GM13977 (cell line): Measurements from ENCODE around the gene DNAJC21.

Experiments used
- DNase-seq: peaks from one replicate; pipeline ENCODE4 v3.0.0; 2012; ENCODE audit warnings: low spot score
- in situ Hi-C: fragments of 300-500 bp; cut with MboI; formaldehyde crosslinking; loops from one replicate; pipeline ENCODE4 v1.12.0; 2022; ENCODE audit warnings: low sequenced_read_pairs, low pct_unique_long_range_greater_than_20kb, mixed read lengths, inconsistent platforms; ENCODE audit not compliant: unreplicated experiment
- TF ChIP-seq, protein P1 (sequence below): IDR thresholded peaks from 2 replicates; pipeline ENCODE4 v1.5.1; 2012; ENCODE audit warnings: mild to moderate bottlenecking, control low read depth; ENCODE audit not compliant: insufficient read depth; ENCODE audit errors: extremely low read depth, missing control alignments

DNAJC21 gene

DNA sequence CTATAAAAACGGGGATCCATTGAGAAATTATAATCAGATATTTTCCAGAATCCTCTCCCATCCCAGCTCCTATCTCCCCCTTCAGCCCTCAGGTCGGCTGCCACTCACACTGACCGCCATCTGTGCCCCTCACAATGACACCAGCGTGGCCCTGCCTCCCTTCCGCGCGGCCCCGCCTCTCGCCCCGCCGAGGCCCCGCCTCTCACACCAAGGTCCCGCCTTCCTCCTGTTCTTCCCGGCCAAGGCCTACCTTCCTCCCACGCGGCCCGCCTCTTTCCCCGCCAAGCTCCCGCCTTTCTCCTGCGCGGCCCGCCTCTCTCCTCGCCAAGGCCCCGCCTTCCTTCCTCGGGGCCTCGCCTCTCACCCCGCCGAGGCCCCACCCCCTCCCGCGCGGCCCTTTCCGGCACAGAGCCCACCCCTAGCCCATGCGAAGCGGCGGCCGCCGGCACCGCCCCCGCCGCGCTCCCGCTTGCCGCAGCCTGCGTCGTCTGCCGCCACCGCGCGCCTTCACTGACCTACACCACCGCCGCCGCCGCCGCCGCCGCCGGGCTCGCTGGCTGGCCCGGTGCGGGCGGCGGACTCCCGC, at the start of gene DNAJC21:
DNAJC21 (plus strand) TSS at position 426 of the 586 bp plus-strand sequence. CDS start 261 bp downstream, outside the sequence.
- in situ Hi-C loops = no loop called here
- TF ChIP-seq, protein P1, sequence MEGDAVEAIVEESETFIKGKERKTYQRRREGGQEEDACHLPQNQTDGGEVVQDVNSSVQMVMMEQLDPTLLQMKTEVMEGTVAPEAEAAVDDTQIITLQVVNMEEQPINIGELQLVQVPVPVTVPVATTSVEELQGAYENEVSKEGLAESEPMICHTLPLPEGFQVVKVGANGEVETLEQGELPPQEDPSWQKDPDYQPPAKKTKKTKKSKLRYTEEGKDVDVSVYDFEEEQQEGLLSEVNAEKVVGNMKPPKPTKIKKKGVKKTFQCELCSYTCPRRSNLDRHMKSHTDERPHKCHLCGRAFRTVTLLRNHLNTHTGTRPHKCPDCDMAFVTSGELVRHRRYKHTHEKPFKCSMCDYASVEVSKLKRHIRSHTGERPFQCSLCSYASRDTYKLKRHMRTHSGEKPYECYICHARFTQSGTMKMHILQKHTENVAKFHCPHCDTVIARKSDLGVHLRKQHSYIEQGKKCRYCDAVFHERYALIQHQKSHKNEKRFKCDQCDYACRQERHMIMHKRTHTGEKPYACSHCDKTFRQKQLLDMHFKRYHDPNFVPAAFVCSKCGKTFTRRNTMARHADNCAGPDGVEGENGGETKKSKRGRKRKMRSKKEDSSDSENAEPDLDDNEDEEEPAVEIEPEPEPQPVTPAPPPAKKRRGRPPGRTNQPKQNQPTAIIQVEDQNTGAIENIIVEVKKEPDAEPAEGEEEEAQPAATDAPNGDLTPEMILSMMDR = no peak
- peak; percentile 99 for DNase-seq

DNA sequence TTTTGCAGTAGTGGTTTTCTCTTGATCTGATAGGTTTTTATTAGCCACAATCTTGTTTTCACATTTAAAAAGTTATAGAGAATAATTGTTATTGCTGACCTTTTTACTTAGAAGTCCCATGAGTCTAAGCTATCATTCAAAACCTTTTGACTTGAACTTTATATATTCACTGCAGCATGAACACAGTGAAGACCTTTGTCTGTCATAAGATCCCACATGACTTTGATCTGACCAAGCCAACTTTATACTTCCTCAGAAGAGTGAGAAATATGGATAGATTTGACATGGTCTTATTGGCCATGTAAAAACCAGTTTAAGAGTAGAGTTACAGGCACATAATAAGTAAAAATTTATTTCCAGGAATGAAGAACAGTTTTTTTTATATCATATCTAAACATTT, 48.1 kb upstream of the DNAJC21 start:
- TF ChIP-seq, protein P1 = no peak
- in situ Hi-C loops = no loop called here
- no peak for DNase-seq

DNA sequence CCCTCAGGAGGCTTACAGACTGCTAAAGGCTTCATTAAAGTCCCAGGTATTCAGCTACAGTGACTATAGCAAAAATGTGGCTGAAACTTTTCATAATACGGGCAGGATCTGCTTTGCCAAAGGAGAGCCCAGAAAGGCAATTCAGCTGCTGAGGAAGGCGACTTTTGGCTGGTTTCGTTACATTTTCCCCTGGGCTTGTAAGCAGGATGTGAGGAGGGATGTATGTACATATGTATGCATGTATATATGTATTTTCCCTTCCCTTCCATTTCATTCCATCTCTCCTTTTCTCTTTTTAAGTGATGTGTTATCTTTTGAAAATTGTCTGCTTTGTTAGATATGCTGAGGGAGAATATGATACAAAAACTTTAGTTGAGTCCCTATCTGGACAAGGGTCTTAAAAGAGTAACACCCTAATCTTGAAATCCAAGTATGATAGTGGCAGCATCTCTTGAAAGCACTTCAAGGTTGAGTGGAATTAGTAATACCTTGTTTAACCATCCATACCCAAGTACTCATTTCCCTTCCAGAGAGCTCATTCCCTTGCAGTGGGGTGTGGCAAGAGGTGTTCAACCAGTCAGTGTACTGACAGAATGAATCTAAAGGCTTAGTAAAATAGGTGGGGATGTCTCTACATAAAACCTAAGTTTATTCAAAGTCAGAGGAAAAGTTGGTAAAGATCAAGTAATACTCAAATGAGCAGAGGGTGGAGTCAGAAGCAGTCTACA, 42.8 kb upstream of the DNAJC21 start:
- in situ Hi-C loops = no loop called here
- TF ChIP-seq, protein P1 = no peak

DNA sequence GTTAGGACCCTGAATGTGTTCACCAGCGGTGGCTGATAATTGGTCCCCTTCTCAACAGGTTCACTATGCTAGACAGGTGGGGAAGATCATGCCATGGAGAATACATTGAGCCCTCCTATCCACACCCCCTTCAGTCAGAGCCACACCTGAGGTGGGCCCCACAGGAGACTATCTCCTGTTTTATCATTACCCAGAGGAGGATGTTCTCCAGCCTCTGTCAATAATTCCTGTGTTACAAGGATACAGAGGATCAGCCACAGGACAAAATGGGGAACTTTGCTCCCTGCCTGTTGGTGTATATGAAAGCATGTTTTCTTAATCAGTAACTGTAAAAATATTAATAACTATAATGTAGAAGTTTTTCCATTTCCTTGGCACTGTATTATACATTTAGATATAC, 40.0 kb upstream of the DNAJC21 start:
- TF ChIP-seq, protein P1 = no peak
- in situ Hi-C loops = no loop called here
- DNase-seq = no peak

More for the DNA sequence above, 42.8 kb upstream of the DNAJC21 start:
- no peak for DNase-seq

DNA sequence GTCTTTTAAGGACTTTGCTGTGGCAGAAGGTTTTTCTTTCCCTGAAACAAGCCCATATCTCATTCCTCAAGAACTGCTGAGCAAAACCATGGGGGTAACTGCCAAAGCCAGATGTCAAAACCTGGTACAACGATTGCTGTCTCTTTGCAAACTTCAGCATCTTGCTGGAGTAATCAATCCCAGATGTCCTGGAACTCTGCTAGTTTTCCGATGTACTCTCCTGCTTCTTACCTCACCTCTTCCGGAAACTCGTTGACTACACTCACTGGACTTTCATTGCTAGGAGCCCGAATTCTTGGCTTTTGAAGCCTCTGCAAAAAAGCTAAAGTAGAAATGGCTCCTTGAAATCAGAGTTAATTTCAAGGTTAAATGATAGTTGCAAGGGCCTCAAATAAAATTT, 37.4 kb upstream of the DNAJC21 start:
- TF ChIP-seq, protein P1 = no peak
- DNase-seq = no peak
- in situ Hi-C loops = no loop called here

DNA sequence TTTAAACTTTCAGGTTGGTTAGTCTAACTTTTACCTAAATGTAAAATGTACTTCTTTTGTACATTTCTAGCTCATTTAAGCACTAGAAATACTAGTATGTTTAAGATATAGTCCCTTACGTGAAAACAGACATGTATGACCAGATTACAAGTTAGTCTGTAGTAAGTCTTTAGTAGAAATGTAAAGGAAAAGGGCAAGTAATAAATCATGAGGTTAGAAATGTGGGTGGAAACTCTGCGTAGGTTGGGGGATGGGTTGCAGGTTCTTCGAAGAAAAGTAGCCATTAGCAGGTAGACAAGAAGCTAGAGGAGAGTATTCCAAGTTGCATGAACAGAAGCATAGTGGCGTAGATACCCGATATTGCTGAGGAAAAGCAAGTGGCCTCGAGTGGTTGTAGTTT, 36.9 kb upstream of the DNAJC21 start:
- in situ Hi-C loops = no loop called here
- TF ChIP-seq, protein P1 = no peak
- DNase-seq = no peak

DNA sequence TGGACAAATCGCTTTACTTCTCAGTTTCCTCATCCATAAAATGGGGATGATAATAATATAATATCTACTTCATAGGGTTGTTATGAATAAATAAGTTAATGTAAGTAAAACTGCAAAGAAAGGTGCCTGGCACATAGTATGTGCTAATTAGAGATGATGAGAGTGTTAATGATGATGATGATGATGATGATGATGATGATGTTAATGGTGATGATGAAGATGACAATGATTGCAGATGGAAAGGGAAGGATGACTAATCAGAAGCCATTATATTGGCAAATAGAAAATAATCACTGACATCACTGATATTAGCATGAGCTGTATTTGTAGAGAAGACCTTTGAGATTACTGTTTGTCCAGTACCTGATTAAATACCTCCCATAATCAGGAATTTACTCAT, 34.6 kb upstream of the DNAJC21 start:
- TF ChIP-seq, protein P1 = no peak
- DNase-seq = no peak
- in situ Hi-C loops = no loop called here
